Stimulated activated CD4-positive, alpha-beta T cell treated with anti-CD3 and anti-CD28 coated beads, TNF-alpha, amount 100 ng/mL, for 24 hours (primary cell): ENCODE measurements around the gene PKP2.
"Not testable (repeated sequence)": the region's sequence is repeated elsewhere in the genome, so short reads cannot be mapped to it uniquely, and the experiment has no call there.

Source experiments
- DNase-seq, 3 experiments: peaks; one replicate each; pipeline ENCODE4 v3.0.0-alpha.2; 2020; ENCODE audit warnings: low read depth in 3 of 3

PKP2 gene

GRCh38 chr12:32895688-32896431 is 717 bp downstream of the PKP2 start:
- DNase-seq = no peak

GRCh38 chr12:32894566-32894965 is 2.0 kb downstream of the PKP2 start:
- no peak for DNase-seq

DNA sequence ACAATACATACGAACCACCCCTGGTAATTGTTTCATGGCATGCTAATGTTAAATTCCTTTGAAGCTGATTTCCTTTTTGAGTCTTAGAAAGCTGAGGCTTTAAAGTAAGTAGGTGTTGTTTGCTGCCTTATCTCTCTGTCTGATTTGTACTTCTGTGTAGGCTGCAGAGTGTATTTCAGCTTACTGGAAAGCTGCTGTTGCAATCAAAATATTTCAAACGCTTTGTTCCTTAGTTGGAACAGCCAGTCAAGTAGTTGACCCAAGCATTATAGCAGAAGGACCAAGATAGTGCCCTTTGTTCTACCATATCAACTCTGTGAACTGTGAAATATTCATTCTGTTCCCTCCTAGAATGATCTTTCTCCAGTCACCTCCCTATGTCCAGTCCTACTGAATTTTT is 3.1 kb downstream of the PKP2 start:
- DNase-seq = no peak

DNA sequence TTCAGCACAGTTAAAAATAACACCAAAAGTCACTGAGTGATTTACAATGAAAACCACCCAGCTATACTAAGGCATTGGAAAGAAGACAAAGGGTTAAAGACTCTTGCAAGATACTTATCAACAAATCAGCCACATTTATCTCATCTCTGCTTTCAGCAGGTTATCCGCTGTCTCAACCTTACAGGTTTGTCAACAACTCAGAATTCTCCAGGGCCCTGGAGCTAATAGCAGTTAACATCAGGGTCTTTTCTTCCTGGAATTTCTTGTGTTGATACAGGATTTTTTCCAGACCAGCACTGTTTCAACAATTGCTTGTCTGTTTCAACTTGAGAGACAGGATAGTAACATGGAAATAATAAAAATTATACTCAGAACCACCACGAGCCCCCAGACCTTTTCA is 3.5 kb downstream of the PKP2 start:
- no peak for DNase-seq

GRCh38 chr12:32892369-32892768 is 4.2 kb downstream of the PKP2 start:
- DNase-seq = not testable (repeated sequence)

GRCh38 chr12:32891956-32892355 is 4.6 kb downstream of the PKP2 start:
- DNase-seq = no peak

GRCh38 chr12:32891526-32891925 is 5.1 kb downstream of the PKP2 start:
- DNase-seq = no peak

DNA sequence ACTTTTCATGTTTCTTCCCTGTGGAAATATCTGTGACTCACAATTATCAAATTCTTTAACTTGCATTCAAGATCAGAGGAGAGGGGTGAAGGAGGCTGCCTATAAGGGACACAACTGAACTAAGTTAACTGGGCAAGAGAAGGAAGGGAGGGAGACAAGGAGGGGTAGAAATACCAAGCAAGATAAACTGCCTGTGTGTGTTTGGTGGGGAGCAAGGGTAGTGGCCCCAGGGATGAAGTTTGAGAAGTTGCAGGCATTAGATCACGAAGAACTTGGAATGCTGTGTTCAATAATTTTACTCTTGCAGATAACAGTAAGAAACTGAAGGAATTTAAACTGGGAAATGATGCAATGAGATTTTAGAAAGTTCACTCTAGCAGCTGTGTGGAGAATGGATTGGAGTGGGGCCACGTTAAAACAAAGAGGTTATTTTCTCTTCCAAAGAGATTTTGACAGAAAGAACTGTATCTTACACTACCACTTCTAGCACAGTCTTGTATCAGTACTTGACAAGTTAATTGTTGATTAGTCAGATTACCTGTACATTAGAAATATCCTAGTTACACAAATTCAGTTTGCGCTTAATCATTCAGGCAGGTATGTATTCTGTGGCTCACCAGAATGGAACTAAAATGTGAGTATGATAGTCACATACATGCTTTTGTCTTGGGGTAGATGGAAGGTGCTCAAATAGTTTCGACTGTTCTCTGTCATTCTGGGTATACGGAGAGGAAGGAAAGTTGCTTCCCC is 7.4 kb downstream of the PKP2 start:
- DNase-seq = no peak

GRCh38 chr12:32887058-32887457 is 9.5 kb downstream of the PKP2 start:
- DNase-seq = no peak

- no peak for DNase-seq
These were observed 10.7 kb downstream of the PKP2 start for GRCh38 chr12:32885831-32886230.

- no peak for DNase-seq
These were observed 11.6 kb downstream of the PKP2 start for GRCh38 chr12:32884962-32885361.

- DNase-seq = no peak
These were observed 14.9 kb downstream of the PKP2 start for GRCh38 chr12:32881702-32882101.

- no peak for DNase-seq
These were observed 15.5 kb downstream of the PKP2 start for GRCh38 chr12:32881107-32881506.

DNA sequence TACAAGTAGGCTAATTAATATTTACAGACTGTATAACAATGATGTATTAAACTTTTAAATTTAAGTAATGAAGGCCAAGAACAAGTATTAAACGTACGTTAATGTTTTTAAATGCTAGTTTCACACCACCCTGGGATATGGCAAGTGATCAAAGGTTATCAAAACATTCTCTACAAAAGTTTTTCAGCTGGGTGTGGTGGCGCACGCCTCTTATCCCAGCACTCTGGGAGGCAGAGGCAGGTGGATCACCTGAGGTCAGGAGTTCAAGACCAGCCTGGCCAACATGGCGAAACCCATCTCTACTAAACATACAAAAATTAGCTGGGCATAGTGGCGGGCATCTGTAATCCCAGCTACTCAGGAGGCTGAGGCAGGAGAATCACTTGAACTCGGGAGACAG is 17.5 kb downstream of the PKP2 start:
- DNase-seq = not testable (repeated sequence)

- DNase-seq = no peak
These were observed 18.7 kb downstream of the PKP2 start for GRCh38 chr12:32877601-32878459.

DNA sequence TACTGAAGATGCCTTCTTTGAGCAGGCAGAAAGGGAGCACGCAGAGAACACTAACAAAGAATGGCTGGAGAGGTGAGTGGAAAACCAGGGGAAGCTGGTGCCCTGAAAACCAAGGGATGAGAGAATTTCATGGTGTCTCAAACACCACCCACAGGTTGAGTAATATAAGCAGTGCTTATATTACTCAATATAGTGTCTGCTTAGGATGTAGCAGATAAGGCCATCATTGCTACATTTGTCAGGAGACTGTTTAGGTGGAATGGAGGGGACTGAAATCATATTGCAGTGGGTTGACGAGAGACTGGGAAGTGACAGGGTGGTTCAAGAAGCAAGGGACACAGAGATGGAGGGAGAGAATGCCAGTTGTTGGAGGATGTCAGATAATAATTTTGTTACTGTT is 20.6 kb downstream of the PKP2 start:
- no peak for DNase-seq

GRCh38 chr12:32874975-32875374 is 21.6 kb downstream of the PKP2 start:
- DNase-seq = no peak

GRCh38 chr12:32874078-32874477 is 22.5 kb downstream of the PKP2 start:
- DNase-seq = no peak

DNA sequence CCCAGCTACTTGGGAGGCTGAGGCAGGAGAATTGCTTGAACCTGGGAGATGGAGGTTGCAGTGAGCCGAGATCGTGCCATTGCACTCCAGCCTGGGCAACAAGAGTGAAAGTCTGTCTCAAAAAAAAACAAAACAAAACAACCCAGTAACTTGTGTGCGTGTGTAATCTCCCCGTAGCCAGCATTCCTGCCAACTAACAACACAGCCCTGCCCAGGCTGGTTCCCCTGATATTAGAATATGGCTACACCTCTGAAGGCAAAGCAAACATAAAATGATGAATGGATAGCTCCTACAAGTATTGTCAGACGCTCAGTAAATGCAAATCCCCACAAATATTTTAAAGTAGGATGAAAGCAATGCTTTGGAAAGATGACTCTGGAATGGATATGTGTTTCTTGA is 24.2 kb downstream of the PKP2 start:
- DNase-seq = not testable (repeated sequence)

DNA sequence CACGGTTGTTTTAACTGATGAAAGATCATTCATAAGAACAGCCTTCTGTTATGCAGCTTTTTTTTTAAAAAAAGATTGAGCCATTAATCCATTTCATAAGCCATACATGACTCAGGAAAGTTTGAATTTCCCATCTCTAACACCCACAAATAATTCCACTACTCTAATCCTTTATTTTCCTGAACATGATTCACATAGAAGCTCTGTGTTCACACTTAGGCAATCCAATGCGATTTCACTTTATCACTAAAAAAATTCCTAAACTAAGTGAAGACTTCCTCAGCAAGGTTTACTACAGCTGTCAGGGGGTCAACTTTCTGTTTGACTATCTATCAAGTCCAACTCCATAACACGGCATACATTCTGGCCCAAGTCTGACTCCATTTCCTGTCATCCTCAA is 25.9 kb downstream of the PKP2 start:
- DNase-seq = no peak

DNA sequence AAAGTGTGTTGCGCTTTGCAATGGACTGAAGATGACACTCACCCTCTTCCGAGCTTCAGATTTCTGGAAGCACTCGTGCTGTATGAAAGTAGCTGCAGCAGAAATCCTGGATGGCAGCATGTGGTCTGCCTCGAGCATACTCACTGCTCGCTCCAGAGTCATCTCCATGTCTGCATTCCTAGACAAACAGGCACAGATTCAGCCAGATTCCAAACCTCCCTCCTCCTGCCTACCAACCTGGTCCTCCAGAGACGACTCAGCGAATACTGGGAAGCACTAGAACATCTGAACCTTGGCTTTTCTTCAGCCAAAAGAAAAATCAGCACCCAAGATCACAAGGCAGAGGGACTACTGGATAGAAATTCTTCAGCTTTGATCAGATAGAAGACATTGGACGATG is 27.7 kb downstream of the PKP2 start:
- DNase-seq = no peak

DNA sequence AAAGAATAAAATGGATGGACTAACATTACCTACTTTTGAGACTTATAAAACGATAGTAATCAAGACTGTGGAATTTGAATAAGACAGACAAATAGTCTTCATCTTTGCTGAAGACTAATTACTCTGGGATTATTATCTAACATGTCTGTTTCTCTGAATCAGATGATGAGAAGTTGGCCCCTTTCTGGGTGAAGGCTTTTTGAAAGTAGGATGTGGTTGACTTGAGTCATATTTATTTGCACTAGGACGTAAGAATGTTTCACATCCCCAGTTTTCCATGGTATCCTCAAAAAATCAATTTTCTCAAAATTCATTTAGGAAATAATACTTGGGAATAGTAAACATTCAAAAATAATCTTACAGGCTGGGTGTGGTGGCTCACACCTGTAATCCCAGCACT is 31.8 kb downstream of the PKP2 start:
- DNase-seq = no peak
